LNCAP (cell line): Measurements from ENCODE around the gene ZNF644.

Experiments used
- CTCF ChIP-seq: fragments of 450-650 bp; IDR thresholded peaks from 2 replicates; pipeline ENCODE4 v1.5.1; 2017; ENCODE audit warnings: mild to moderate bottlenecking

Gene ZNF644

DNA sequence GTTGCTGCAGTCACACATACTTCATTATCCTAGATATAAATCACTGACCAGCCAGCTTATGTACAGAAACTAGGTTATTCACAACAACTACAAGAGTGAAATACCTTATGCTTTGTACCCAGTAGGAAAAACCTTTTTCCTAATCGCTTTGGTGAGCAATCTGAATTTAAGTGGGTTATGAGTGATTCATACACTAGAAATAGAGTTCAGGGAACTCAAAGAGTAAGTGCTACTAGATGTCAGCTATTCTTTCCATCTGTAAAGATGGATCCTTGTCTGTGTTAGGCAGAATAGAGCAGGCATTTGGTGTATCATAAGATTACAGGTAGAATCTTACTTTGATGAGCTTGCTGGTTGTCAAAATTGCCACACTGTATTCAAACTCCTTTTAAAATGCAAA is 101.9 kb downstream of the ZNF644 start:
- TF ChIP-seq CTCF: no peak

GRCh38 chr1:90919190-90919719 is 102.6 kb downstream of the ZNF644 start:
- no peak for TF ChIP-seq CTCF

- TF ChIP-seq CTCF: no peak
Measured at GRCh38 chr1:90911353-90911752, 110.5 kb downstream of the ZNF644 start.

DNA sequence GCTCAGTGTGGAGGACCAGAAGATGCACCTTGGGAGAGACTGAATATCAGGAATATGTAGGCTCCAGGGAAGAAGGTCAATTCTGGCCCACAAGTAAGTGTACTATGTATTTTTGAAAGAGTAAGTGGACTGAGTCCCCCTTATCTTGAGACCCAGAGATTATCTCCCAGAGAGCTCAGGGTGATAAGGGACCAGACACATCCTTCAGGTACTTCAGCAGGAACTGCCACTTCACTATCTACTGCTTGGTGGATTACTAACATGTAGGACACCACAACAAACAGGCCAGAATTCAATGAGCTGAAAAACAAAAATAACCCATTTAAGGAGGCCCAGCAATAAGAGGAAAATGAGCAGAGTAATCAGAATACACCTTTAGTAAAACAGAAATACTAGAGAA is 119.2 kb downstream of the ZNF644 start:
- TF ChIP-seq CTCF: no peak

- no peak for TF ChIP-seq CTCF
Measured at GRCh38 chr1:90899263-90899662, 122.6 kb downstream of the ZNF644 start.

GRCh38 chr1:90882221-90882620 is 139.6 kb downstream of the ZNF644 start:
- TF ChIP-seq CTCF: no peak

DNA sequence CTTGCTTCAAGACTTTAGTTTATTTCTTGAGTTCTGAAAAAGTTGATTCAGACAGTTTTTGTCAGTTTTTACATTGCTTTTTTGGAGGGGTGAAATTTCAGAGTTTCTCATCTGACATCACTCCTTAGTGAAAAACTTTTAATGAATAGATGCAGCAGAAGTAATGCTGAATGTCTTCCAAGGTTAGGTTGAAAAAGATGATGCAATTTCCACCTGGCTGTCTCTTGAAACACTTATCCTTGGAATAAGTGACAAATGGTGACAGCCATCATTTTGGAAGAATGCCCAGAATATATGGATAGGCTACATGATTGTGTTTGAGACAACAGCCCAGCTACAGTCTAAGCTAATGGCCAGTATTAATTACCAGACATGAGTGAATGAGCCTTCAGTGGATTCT is 140.8 kb downstream of the ZNF644 start:
- TF ChIP-seq CTCF: no peak

- TF ChIP-seq CTCF: no peak
Measured at GRCh38 chr1:90879281-90879680, 142.6 kb downstream of the ZNF644 start.
